GM12891 (cell line): ENCODE measurements around the gene GNG3.

Experiments
- DNase-seq: peaks from one replicate; pipeline ENCODE4 v3.0.0; 2011; ENCODE audit warnings: low spot score; ENCODE audit not compliant: insufficient read length
- FAIRE-seq: peaks from 2 replicates; lab custom pipeline; 2011; peaks lifted over from hg19 to GRCh38; lab: Jason Lieb, UNC
- PAX5 ChIP-seq: IDR thresholded peaks from 2 replicates; pipeline ENCODE4 v1.6.1; 2011; ENCODE audit warnings: low read length, moderate library complexity, mild to moderate bottlenecking; ENCODE audit not compliant: insufficient read depth, severe bottlenecking
- POLR2A ChIP-seq: IDR thresholded peaks from 2 replicates; pipeline ENCODE4 v1.6.1; 2011; ENCODE audit warnings: low read depth, low read length, control low read depth
- POLR2AphosphoS5 ChIP-seq: IDR thresholded peaks from 2 replicates; pipeline ENCODE4 v1.6.1; 2011; ENCODE audit warnings: low read depth, low read length, control low read depth
- POU2F2 ChIP-seq: IDR thresholded peaks from 2 replicates; pipeline ENCODE4 v1.6.1; 2011; ENCODE audit warnings: low read depth, mild to moderate bottlenecking, control low read depth, low read length, moderate library complexity
- SPI1 ChIP-seq: IDR thresholded peaks from 2 replicates; pipeline ENCODE4 v1.6.1; 2011; ENCODE audit warnings: low read depth, low read length, control low read depth
- TAF1 ChIP-seq: IDR thresholded peaks from 2 replicates; pipeline ENCODE4 v1.6.1; 2011; ENCODE audit warnings: low read depth, low read length, control low read depth

GNG3 gene

GRCh38 chr11:62716206-62716605 is 8.7 kb downstream of the GNG3 start:
- no peak for DNase-seq
- FAIRE-seq, result no peak
- TF ChIP-seq TAF1 (no peak), POLR2AphosphoS5 (no peak), POU2F2 (no peak), PAX5 (no peak), POLR2A (no peak), SPI1 (no peak)

GRCh38 chr11:62716816-62717215 is 9.3 kb downstream of the GNG3 start:
- TF ChIP-seq POU2F2, result no peak
- TF ChIP-seq POLR2AphosphoS5, result no peak
- no peak for TF ChIP-seq SPI1
- no peak for TF ChIP-seq PAX5
- no peak for TF ChIP-seq TAF1
- TF ChIP-seq POLR2A, result no peak
- FAIRE-seq, result no peak
- DNase-seq, result no peak

GRCh38 chr11:62719302-62719978 is 12.0 kb downstream of the GNG3 start:
- FAIRE-seq (no peak), DNase-seq (no peak)
- no peak for TF ChIP-seq SPI1
- TF ChIP-seq POLR2A, result no peak
- no peak for TF ChIP-seq TAF1
- no peak for TF ChIP-seq PAX5
- no peak for TF ChIP-seq POU2F2
- TF ChIP-seq POLR2AphosphoS5, result no peak

- DNase-seq (no peak), FAIRE-seq (no peak)
- TF ChIP-seq POLR2A (no peak), SPI1 (no peak), POU2F2 (no peak), POLR2AphosphoS5 (no peak), PAX5 (no peak), TAF1 (no peak)
These were observed 14.5 kb downstream of the GNG3 start for GRCh38 chr11:62721994-62722393.

GRCh38 chr11:62724171-62724570 is 16.7 kb downstream of the GNG3 start:
- TF ChIP-seq POU2F2 (no peak), SPI1 (no peak), POLR2AphosphoS5 (no peak), PAX5 (no peak), POLR2A (no peak), TAF1 (no peak)
- no peak for DNase-seq
- FAIRE-seq, result no peak

GRCh38 chr11:62725646-62726045 is 18.2 kb downstream of the GNG3 start:
- TF ChIP-seq PAX5 (no peak), TAF1 (no peak)
- FAIRE-seq (no peak), DNase-seq (no peak)

- DNase-seq (no peak), FAIRE-seq (no peak)
- TF ChIP-seq POLR2AphosphoS5 (no peak), PAX5 (no peak), TAF1 (no peak), POLR2A (no peak; the same call in 1 of the 2 replicates)
These were observed 18.9 kb downstream of the GNG3 start for GRCh38 chr11:62726156-62726914.

- DNase-seq, result no peak
- no peak for FAIRE-seq
- TF ChIP-seq POLR2A, result no peak
- TF ChIP-seq TAF1, result 0 out of 2 replicates have a peak, but pooled peaks have one; percentile 37
These were observed 19.4 kb downstream of the GNG3 start for GRCh38 chr11:62726915-62727164.

GRCh38 chr11:62727165-62727871 is 19.8 kb downstream of the GNG3 start, which contains the start of gene HNRNPUL2:
Gene HNRNPUL2, minus strand, starts transcription at chr11:62727457. Its CDS starts 301 bp downstream, at chr11:62727156.
- FAIRE-seq, result peak; percentile 96
- peak; percentile 94 for DNase-seq
- TF ChIP-seq POU2F2 (no peak; the same call in 1 of the 2 replicates), PAX5 (peak; percentile 19), POLR2AphosphoS5 (peak; percentile 93), SPI1 (peak; percentile 76), TAF1 (peak; percentile 8; the same call in 1 of the 2 replicates), POLR2A (peak; percentile 95)
